H1 (cell line): ENCODE data around the gene MVP. TPM values are rescaled to one million over a fixed set of nuclear protein-coding genes. Genes with fewer than 3 reads are reported as not detected.

Source experiments
- CTCF ChIA-PET: fragments of 300-600 bp; sonication (Branson Sonifier 250); formaldehyde crosslinking; loops from one replicate; lab custom pipeline; 2021; ENCODE audit not compliant: partially characterized antibody; lab: Charles Lee
- POLR2A ChIA-PET: fragments of 300-600 bp; sonication (Branson Sonifier 250); formaldehyde crosslinking; loops from one replicate; lab custom pipeline; 2021; ENCODE audit warnings: inconsistent platforms; ENCODE audit not compliant: partially characterized antibody; lab: Charles Lee
- DNase-seq, 2 experiments: peaks; one replicate each; pipeline versions ENCODE4 v3.0.0 to v3.0.0-alpha.2; 2010 to 2022; ENCODE audit warnings: low spot score in 2 of 2, low read depth in 1 of 2, mixed read lengths in 1 of 2
- FAIRE-seq: peaks from 2 replicates; lab custom pipeline; 2011; peaks lifted over from hg19 to GRCh38; lab: Jason Lieb, UNC
- H2AFZ ChIP-seq: 2 replicates; pipeline ENCODE4 v1.8.1; 2012; ENCODE audit warnings: low read length, inconsistent platforms
- H2AK5ac ChIP-seq: 2 replicates; pipeline ENCODE4 v1.6.1; 2013; ENCODE audit warnings: low read depth, low read length
- H2BK120ac ChIP-seq: replicated peaks from 2 replicates; pipeline ENCODE3; 2013; ENCODE audit warnings: low read depth, low read length, inconsistent platforms
- H2BK12ac ChIP-seq: 2 replicates; pipeline ENCODE4 v1.6.1; 2013; ENCODE audit warnings: low read depth, low read length
- H2BK15ac ChIP-seq: 2 replicates; pipeline ENCODE4 v1.6.1; 2013; ENCODE audit warnings: low read length
- H2BK20ac ChIP-seq: 2 replicates; pipeline ENCODE4 v1.6.1; 2013; ENCODE audit warnings: low read length
- H2BK5ac ChIP-seq: 2 replicates; pipeline ENCODE4 v1.6.1; 2013; ENCODE audit warnings: low read depth, low read length
- H3K14ac ChIP-seq: 2 replicates; pipeline ENCODE4 v1.6.1; 2013; ENCODE audit warnings: inconsistent platforms; ENCODE audit not compliant: insufficient read length
- H3K18ac ChIP-seq: 2 replicates; pipeline ENCODE4 v1.6.1; 2013; ENCODE audit warnings: low read length; ENCODE audit errors: extremely low read depth
- H3K23ac ChIP-seq: 2 replicates; pipeline ENCODE4 v1.6.1; 2013; ENCODE audit warnings: inconsistent platforms; ENCODE audit not compliant: insufficient read length
- H3K23me2 ChIP-seq: 2 replicates; pipeline ENCODE4 v1.6.1; 2013; ENCODE audit warnings: low read depth, low read length
- H3K27ac ChIP-seq: 2 replicates; pipeline ENCODE4 v1.6.1; 2011; ENCODE audit warnings: low read depth, low read length, inconsistent platforms
- H3K27me3 ChIP-seq, 4 experiments: replicated peaks in 1 of 4; 1 replicate in 1 of 4; 2 replicates in 3 of 4; pipeline versions ENCODE4 v1.6.1 to v1.8.1; 2011 to 2013; ENCODE audit warnings: low read length in 3 of 4, mild to moderate bottlenecking in 3 of 4, inconsistent platforms in 2 of 4, mixed read lengths in 2 of 4, moderate library complexity in 1 of 4; ENCODE audit not compliant: control insufficient read depth in 3 of 4, insufficient read depth in 3 of 4; ENCODE audit errors: extremely low read depth in 1 of 4
- H3K36me3 ChIP-seq, 4 experiments: 2 replicates each; pipeline versions ENCODE4 v1.6.1 to v1.8.1; 2011 to 2013; ENCODE audit warnings: mild to moderate bottlenecking in 4 of 4, low read length in 3 of 4, moderate library complexity in 2 of 4, control low read depth in 1 of 4, inconsistent platforms in 1 of 4; ENCODE audit not compliant: insufficient read depth in 4 of 4, control insufficient read depth in 2 of 4
- H3K4ac ChIP-seq: replicated peaks from 2 replicates; pipeline ENCODE3; 2013; ENCODE audit warnings: low read length, low read depth, mixed read lengths, inconsistent platforms; ENCODE audit not compliant: insufficient read length
- H3K4me1 ChIP-seq, 4 experiments: replicated peaks in 1 of 4; 1 replicate in 1 of 4; 2 replicates in 3 of 4; pipeline versions ENCODE4 v1.6.1 to v1.8.1; 2011 to 2013; ENCODE audit warnings: low read length in 3 of 4, inconsistent platforms in 2 of 4, mixed read lengths in 1 of 4; ENCODE audit not compliant: insufficient read depth in 4 of 4, control insufficient read depth in 3 of 4
- H3K4me2 ChIP-seq, 2 experiments: 2 replicates each; pipeline versions ENCODE4 v1.6.1 to v1.8.1; 2011 to 2013; ENCODE audit warnings: low read depth in 2 of 2, low read length in 2 of 2, control low read depth in 1 of 2, inconsistent platforms in 1 of 2, mild to moderate bottlenecking in 1 of 2; ENCODE audit not compliant: insufficient read depth in 1 of 2
- H3K4me3 ChIP-seq, 4 experiments: fragments of 200-600, 300-600 bp in 1 of 4; sonication (generic), shearing (Covaris generic), sonication (Bioruptor Twin) in 1 of 4; 2 replicates each; pipeline versions ENCODE4 v1.5.1 to v1.8.1; 2011 to 2016; ENCODE audit warnings: low read length in 4 of 4, low read depth in 3 of 4, control low read depth in 2 of 4, inconsistent platforms in 2 of 4, mild to moderate bottlenecking in 2 of 4, mixed read lengths in 1 of 4, moderate library complexity in 1 of 4; ENCODE audit not compliant: insufficient read depth in 2 of 4; ENCODE audit errors: extremely low read depth in 1 of 4
- H3K56ac ChIP-seq: replicated peaks from 2 replicates; pipeline ENCODE3; 2013; ENCODE audit warnings: low read depth, mild to moderate bottlenecking, mixed read lengths, low read length, inconsistent platforms; ENCODE audit not compliant: insufficient read length
- H3K79me1 ChIP-seq: 2 replicates; pipeline ENCODE4 v1.6.1; 2013; ENCODE audit warnings: low read depth, low read length, control low read depth
- H3K79me2 ChIP-seq, 2 experiments: 2 replicates each; pipeline versions ENCODE4 v1.6.1 to v1.8.1; 2012 to 2013; ENCODE audit warnings: low read length in 2 of 2, mild to moderate bottlenecking in 2 of 2, inconsistent platforms in 1 of 2; ENCODE audit not compliant: insufficient read depth in 2 of 2, control insufficient read depth in 1 of 2
- H3K9ac ChIP-seq, 4 experiments: replicated peaks in 1 of 4; 1 replicate in 1 of 4; 2 replicates in 3 of 4; pipeline versions ENCODE4 v1.6.1 to v1.8.1; 2011 to 2013; ENCODE audit warnings: low read depth in 3 of 4, low read length in 3 of 4, control low read depth in 2 of 4, mild to moderate bottlenecking in 2 of 4, moderate library complexity in 2 of 4, inconsistent platforms in 1 of 4; ENCODE audit errors: extremely low read depth in 1 of 4
- H3K9me3 ChIP-seq, 2 experiments: 2 replicates each; pipeline versions ENCODE4 v1.6.1 to v1.8.1; 2012 to 2013; ENCODE audit warnings: mild to moderate bottlenecking in 2 of 2, moderate library complexity in 2 of 2, control low read depth in 1 of 2, inconsistent platforms in 1 of 2, low read depth in 1 of 2, low read length in 1 of 2, mixed read lengths in 1 of 2; ENCODE audit not compliant: insufficient read depth in 2 of 2
- H4K20me1 ChIP-seq, 2 experiments: replicated peaks in 1 of 2; 2 replicates each; pipeline versions ENCODE3 to v1.8.1; 2011 to 2013; ENCODE audit warnings: inconsistent platforms in 2 of 2, low read length in 2 of 2, mild to moderate bottlenecking in 1 of 2; ENCODE audit not compliant: insufficient read depth in 2 of 2, control insufficient read depth in 1 of 2
- H4K5ac ChIP-seq: 2 replicates; pipeline ENCODE4 v1.6.1; 2013; ENCODE audit warnings: low read length, low read depth, mixed read lengths, inconsistent platforms; ENCODE audit not compliant: insufficient read length
- H4K8ac ChIP-seq: 2 replicates; pipeline ENCODE4 v1.8.0; 2013; ENCODE audit warnings: mild to moderate bottlenecking, moderate library complexity, low read length, inconsistent platforms; ENCODE audit not compliant: insufficient read depth; ENCODE audit errors: extremely low read depth
- H4K91ac ChIP-seq: replicated peaks from 2 replicates; pipeline ENCODE3; 2013; ENCODE audit warnings: low read length, mixed read lengths, inconsistent platforms; ENCODE audit not compliant: insufficient read length
- BCL11A ChIP-seq, 2 experiments: IDR thresholded peaks; one replicate each; pipeline ENCODE4 v1.6.1; 2011; ENCODE audit warnings: low read depth in 2 of 2, low read length in 2 of 2, mild to moderate bottlenecking in 2 of 2
- CHD1 ChIP-seq: IDR thresholded peaks from 2 replicates; pipeline ENCODE4 v1.6.1; 2012; ENCODE audit warnings: low read depth, low read length, improper control_type of control experiment
- CREB1 ChIP-seq: IDR thresholded peaks from 2 replicates; pipeline ENCODE4 v1.6.1; 2012; ENCODE audit warnings: inconsistent platforms
- FOSL1 ChIP-seq: IDR thresholded peaks from 2 replicates; pipeline ENCODE4 v1.6.1; 2011; ENCODE audit warnings: mild to moderate bottlenecking, low read depth, low read length, moderate library complexity; ENCODE audit not compliant: insufficient read depth
- HDAC6 ChIP-seq: IDR thresholded peaks from one replicate; pipeline ENCODE4 v1.7.1; 2012; ENCODE audit warnings: low read depth, mild to moderate bottlenecking, inconsistent platforms, low read length, moderate library complexity
- KDM5A ChIP-seq: fragments of 200-600 bp; IDR thresholded peaks from 2 replicates; pipeline ENCODE4 v1.7.1; 2012; ENCODE audit warnings: mild to moderate bottlenecking, low read length, inconsistent platforms, mixed read lengths
- MAFK ChIP-seq: IDR thresholded peaks from 2 replicates; pipeline ENCODE4 v1.6.1; 2012; ENCODE audit warnings: low read depth, mild to moderate bottlenecking, improper control_type of control experiment, low read length
- NANOG ChIP-seq: IDR thresholded peaks from 2 replicates; pipeline ENCODE4 v1.6.1; 2011; ENCODE audit warnings: low read length, low read depth, mild to moderate bottlenecking, inconsistent platforms; ENCODE audit not compliant: insufficient read depth, poor library complexity, severe bottlenecking
- POLR2AphosphoS5 ChIP-seq: IDR thresholded peaks from 2 replicates; pipeline ENCODE4 v1.6.1; 2011; ENCODE audit warnings: low read depth, low read length
- SP2 ChIP-seq: IDR thresholded peaks from 2 replicates; pipeline ENCODE4 v1.6.1; 2012; ENCODE audit warnings: mild to moderate bottlenecking, low read length, inconsistent platforms
- SP4 ChIP-seq: IDR thresholded peaks from 2 replicates; pipeline ENCODE4 v1.6.1; 2012; ENCODE audit warnings: low read length, inconsistent platforms
- ZNF274 ChIP-seq: IDR thresholded peaks from 2 replicates; pipeline ENCODE4 v1.7.0; 2012; ENCODE audit warnings: low read length, borderline replicate concordance; ENCODE audit errors: extremely low read depth
- WGBS, 2 experiments: shearing (Covaris generic) in 1 of 2; methylation state at CpG; one replicate each; pipeline versions ENCODE4 v1.1.6 to v1.1.7; 2013 to 2015; ENCODE audit warnings: low lambda C conversion rate in 2 of 2, mixed read lengths in 2 of 2, inconsistent platforms in 1 of 2, low coverage in 1 of 2, missing lambda C conversion rate in 1 of 2; ENCODE audit not compliant: insufficient replicate concordance in 2 of 2, insufficient coverage in 1 of 2, insufficient read length in 1 of 2; ENCODE audit errors: extremely low coverage in 1 of 2, missing lambda C conversion rate in 1 of 2; 5-methylcytosine and 5-hydroxymethylcytosine counted together
- polyA plus RNA-seq, 7 experiments: library from polyadenylated mRNA; depleted of rRNA in 3 of 7; stranded (reverse) in 5 of 7; unstranded in 2 of 7; fragments of >200 nt in 5 of 7; fragments of 200-250 nt in 2 of 7; gene quantifications; 1 replicate in 5 of 7; 2 replicates in 1 of 7; 4 replicates in 1 of 7; pipeline versions ENCODE4 v1.2.1 to v1.2.3, GENCODE V29; 2011 to 2013; ENCODE audit warnings: missing spikeins in 2 of 7, mixed read lengths in 2 of 7
- total RNA-seq: library from RNA; stranded (reverse); fragmentation: NEBNext Ultra II Directional; extraction: Animal tissue kit (Norgen Biotek cat#: 25700); gene quantifications from 2 replicates; pipeline ENCODE4 v1.2.1, GENCODE V29; 2021

MVP gene
- total and polyA plus RNA-seq, 2 of the 8 experiments (the other 6 are each of a cell fraction or from before 2014, with no cell fraction given), result 1.9 TPM

- Histone ChIP-seq H3K27ac (no peak overlapping the region), H2BK20ac (no peak overlapping the region), H3K23me2 (peaks cover 14% of the 10 kb centered on the region), H3K79me1 (peaks cover 12% of the 10 kb centered on the region; the same call in 1 of the 2 replicates), H2AFZ (no peak overlapping the region), H2BK5ac (no peak overlapping the region), H3K18ac (no peak overlapping the region), H4K5ac (no peak overlapping the region), H3K4me2 (peak overlapping the region; percentile 74 to 100), H3K23ac (no peak overlapping the region), H4K8ac (no peak overlapping the region), H2AK5ac (0 out of 2 replicates have a peak overlapping the region, but pooled peaks have one; percentile 86), H2BK12ac (no peak overlapping the region), H3K36me3 (peaks cover 7 to 19% (median 11%) of the 10 kb centered on the region in 4 experiments; a peak in 7 of 8 replicates), H4K91ac (no peak overlapping the region), H2BK120ac (no peak overlapping the region), H3K79me2 (peaks cover 28 to 58% of the 10 kb centered on the region in 2 experiments), H4K20me1 (peaks cover 3 to 19% of the 10 kb centered on the region in 2 experiments), H3K27me3 (no peaks in the 10 kb centered on the region), H2BK15ac (no peak overlapping the region), H3K4ac (no peak overlapping the region), H3K9me3 (no peaks in the 10 kb centered on the region), H3K4me3 (peak overlapping the region; percentile 92 to 98 (median 96)), H3K56ac (no peak overlapping the region), H3K9ac (peak overlapping the region in 2 of 4 experiments; percentile 64 to 83; a peak in 4 of 7 replicates), H3K4me1 (peaks cover 0 to 13% (median 5%) of the 10 kb centered on the region in 4 experiments; a peak in 6 of 7 replicates), H3K14ac (no peak overlapping the region)
- POLR2A ChIA-PET, result interaction anchor here (0.8 to 3.7 kb wide), 10 partner anchors 10 to 73 kb away, joined by 3 to 58 read pairs (median 7); partner anchors contain the start of genes MAZ, PAGR1 and ZG16
- CTCF ChIA-PET, result interaction anchor here (0.6 to 2.8 kb wide), 6 partner anchors 9 to 214 kb away, joined by 3 to 23 read pairs (median 4); no protein-coding TSS in a partner anchor
- no peak for DNase-seq
- WGBS, 2 experiments, result 77% methylated on average over 9 of the region's 9 CpGs; no CpG with 5 or more reads in 1 of the 2 experiments
- no peak for FAIRE-seq
- no peak for TF ChIP-seq POLR2AphosphoS5
- no peak for TF ChIP-seq FOSL1
- no peak for TF ChIP-seq BCL11A (IDR thresholded peaks at IDR 0.05; ENCODE audit: low read depth in 2 of 2, low read length in 2 of 2)
- no peak for TF ChIP-seq ZNF274
- TF ChIP-seq SP2, result no peak
- no peak for TF ChIP-seq MAFK
- no peak for TF ChIP-seq KDM5A
- TF ChIP-seq HDAC6, result no peak
- no peak for TF ChIP-seq NANOG
- TF ChIP-seq CHD1, result no peak
- no peak for TF ChIP-seq SP4
- no peak for TF ChIP-seq CREB1
Measured at GRCh38 chr16:29791845-29792807, 28.1 kb upstream of the MVP start.
